T-cell (primary cell): ENCODE data around the gene NT5DC3. TPM values are rescaled to one million over a fixed set of nuclear protein-coding genes. Genes with fewer than 3 reads are reported as not detected.
"Not testable (repeated sequence)": the region's sequence is repeated elsewhere in the genome, so short reads cannot be mapped to it uniquely, and the experiment has no call there.

ENCODE experiments used
- ATAC-seq, 4 experiments: fragments of 200-7000 bp in 3 of 4; fragments of 150-1000 bp in 1 of 4; cut with Tn5 transposase; replicated peaks in 1 of 4; 1 replicate in 3 of 4; 2 replicates in 1 of 4; pipeline ENCODE4 v1.10.0; 2021; ENCODE audit warnings: moderate library complexity in 3 of 4, mild to moderate bottlenecking in 2 of 4, moderate number of reproducible peaks in 1 of 4
- CTCF ChIA-PET, 2 donors: fragments of 300-600 bp; sonication (Branson Sonifier 250); formaldehyde crosslinking; loops; one replicate each; lab custom pipeline; 2022; ENCODE audit warnings: antibody characterized with exemption in 2 of 2; lab: Charles Lee
- POLR2A ChIA-PET, 2 donors: fragments of 300-600 bp; sonication (Branson Sonifier 250); formaldehyde crosslinking; loops; one replicate each; lab custom pipeline; 2022; ENCODE audit warnings: antibody characterized with exemption in 2 of 2; lab: Charles Lee
- DNase-seq, 35 experiments: peaks; one replicate each; pipeline versions ENCODE4 v3.0.0 to v3.0.0-alpha.2; 2013 to 2023
- H3K27ac ChIP-seq: one replicate; pipeline ENCODE4 v1.5.1; 2013; ENCODE audit warnings: low read length
- H3K27me3 ChIP-seq, 2 experiments: replicated peaks in 1 of 2; 1 replicate in 1 of 2; 2 replicates in 1 of 2; pipeline versions ENCODE4 v1.6.1 to v1.7.0; 2013; ENCODE audit warnings: low read length in 1 of 2, mixed read lengths in 1 of 2; ENCODE audit not compliant: control insufficient read depth in 2 of 2, insufficient read depth in 2 of 2; ENCODE audit errors: extremely low read depth in 1 of 2
- H3K36me3 ChIP-seq, 2 donors: 1 replicate in 1 of 2; 2 replicates in 1 of 2; pipeline versions ENCODE4 v1.6.1 to v1.7.0; 2013; ENCODE audit warnings: low read length in 1 of 2; ENCODE audit not compliant: control insufficient read depth in 2 of 2, insufficient read depth in 1 of 2; ENCODE audit errors: extremely low read depth in 1 of 2
- H3K4me1 ChIP-seq, 2 experiments: 1 replicate in 1 of 2; 2 replicates in 1 of 2; pipeline versions ENCODE4 v1.6.1 to v1.7.0; 2013; ENCODE audit warnings: low read length in 2 of 2, mixed read lengths in 1 of 2; ENCODE audit not compliant: insufficient read depth in 2 of 2, control insufficient read depth in 1 of 2; ENCODE audit errors: extremely low read depth in 1 of 2
- H3K4me3 ChIP-seq, 2 donors: 1 replicate in 1 of 2; 2 replicates in 1 of 2; pipeline versions ENCODE4 v1.5.1 to v1.7.0; 2013; ENCODE audit warnings: mild to moderate bottlenecking in 2 of 2, low read length in 1 of 2, moderate library complexity in 1 of 2; ENCODE audit not compliant: control insufficient read depth in 1 of 2; ENCODE audit errors: extremely low read depth in 1 of 2
- H3K9me3 ChIP-seq: 2 replicates; pipeline ENCODE4 v1.7.0; 2013
- H3K27ac Mint-ChIP-seq, 2 donors: one replicate each; pipeline ENCODE4 v1.8.0; 2020 to 2021; ENCODE audit warnings: mild to moderate bottlenecking in 2 of 2, mixed read lengths in 2 of 2
- H3K27me3 Mint-ChIP-seq, 2 donors: one replicate each; pipeline ENCODE4 v1.8.0; 2021 to 2022; ENCODE audit warnings: mixed read lengths in 2 of 2
- H3K36me3 Mint-ChIP-seq: one replicate; pipeline ENCODE4 v1.8.0; 2021; ENCODE audit warnings: mixed read lengths
- H3K4me1 Mint-ChIP-seq, 3 donors: one replicate each; pipeline ENCODE4 v1.8.0; 2020 to 2022; ENCODE audit warnings: mixed read lengths in 3 of 3, mild to moderate bottlenecking in 1 of 3
- H3K4me3 Mint-ChIP-seq, 3 donors: one replicate each; pipeline ENCODE4 v1.8.0; 2020 to 2022; ENCODE audit warnings: mild to moderate bottlenecking in 3 of 3, mixed read lengths in 3 of 3, moderate library complexity in 3 of 3
- H3K9me3 Mint-ChIP-seq, 3 donors: one replicate each; pipeline ENCODE4 v1.8.0; 2020 to 2022; ENCODE audit warnings: mixed read lengths in 3 of 3
- WGBS: methylation state at CpG from one replicate; pipeline ENCODE4 v1.1.5; 2013; ENCODE audit warnings: missing lambda C conversion rate; ENCODE audit not compliant: insufficient coverage; 5-methylcytosine and 5-hydroxymethylcytosine counted together
- total RNA-seq, 35 experiments: library from RNA in 6 of 35; stranded (reverse) in 6 of 35; fragments of 120-200 nt in 1 of 35; gene quantifications; one replicate each; pipeline versions ENCODE4 v1.2.1 to v1.2.4 and lab custom pipeline; 2013 to 2026

Gene NT5DC3
- total RNA-seq, 5 donors from 2014 or later (not counting 1 experiment from before 2014, with no cell fraction given): 4.2 to 7.4 (median 6.3) TPM

GRCh38 chr12:103838254-103838914 is 2.6 kb downstream of the NT5DC3 start:
- H3K4me1 Mint-ChIP-seq: peaks cover 17 to 22% (median 17%) of the 10 kb centered on the region in 3 donors
- Histone ChIP-seq H3K27me3 (peaks cover 0 to 2% of the 10 kb centered on the region in 2 experiments), H3K4me3 (no peak overlapping the region), H3K9me3 (no peaks in the 10 kb centered on the region), H3K4me1 (peaks cover 5 to 17% of the 10 kb centered on the region in 2 experiments), H3K36me3 (no peaks in the 10 kb centered on the region), H3K27ac (no peak overlapping the region)
- no CpG with 5 or more reads among the region's 1 CpG for WGBS
- no peaks in the 10 kb centered on the region for H3K27me3 Mint-ChIP-seq
- no peak overlapping the region for H3K4me3 Mint-ChIP-seq
- ATAC-seq (no peak), DNase-seq (no peak)
- ChIA-PET CTCF (no interaction called here), POLR2A (no interaction called here)
- no peaks in the 10 kb centered on the region for H3K9me3 Mint-ChIP-seq
- no peak overlapping the region for H3K27ac Mint-ChIP-seq
- H3K36me3 Mint-ChIP-seq: peaks cover 7% of the 10 kb centered on the region

- Histone ChIP-seq H3K4me3 (no peak overlapping the region), H3K36me3 (no peaks in the 10 kb centered on the region), H3K27me3 (peaks cover 0 to 2% of the 10 kb centered on the region in 2 experiments), H3K9me3 (no peaks in the 10 kb centered on the region), H3K4me1 (peaks cover 5 to 10% of the 10 kb centered on the region in 2 experiments), H3K27ac (no peak overlapping the region)
- H3K4me1 Mint-ChIP-seq: peaks cover 10 to 29% (median 10%) of the 10 kb centered on the region in 3 donors
- CTCF ChIA-PET: interaction anchor here in 1 of 2 donors (0.5 kb wide), 1 partner anchor 131 kb away, joined by 4 read pairs; no protein-coding TSS in a partner anchor
- H3K4me3 Mint-ChIP-seq: no peak overlapping the region
- peaks cover 7% of the 10 kb centered on the region for H3K36me3 Mint-ChIP-seq
- H3K27me3 Mint-ChIP-seq: no peaks in the 10 kb centered on the region
- H3K27ac Mint-ChIP-seq: no peak overlapping the region
- no peaks in the 10 kb centered on the region for H3K9me3 Mint-ChIP-seq
- POLR2A ChIA-PET: interaction anchor here in 1 of 2 donors (0.6 kb wide), 1 partner anchor 127 kb away, joined by 4 read pairs; no protein-coding TSS in a partner anchor
- ATAC-seq (no peak), DNase-seq (no peak)
- 100% methylated on average over 2 of the region's 5 CpGs for WGBS
Observed at GRCh38 chr12:103836345-103836744, 4.7 kb downstream of the NT5DC3 start.

- peaks cover 10 to 29% (median 10%) of the 10 kb centered on the region in 3 donors for H3K4me1 Mint-ChIP-seq
- not testable (repeated sequence) for H3K27ac Mint-ChIP-seq, H3K9me3 ChIP-seq, H3K36me3 ChIP-seq, H3K4me3 Mint-ChIP-seq, H3K4me3 ChIP-seq, ATAC-seq, H3K4me1 ChIP-seq, H3K27ac ChIP-seq, H3K27me3 Mint-ChIP-seq, H3K9me3 Mint-ChIP-seq, DNase-seq, H3K36me3 Mint-ChIP-seq, H3K27me3 ChIP-seq
- CTCF ChIA-PET: interaction anchor here in 1 of 2 donors (0.5 kb wide), 1 partner anchor 131 kb away, joined by 4 read pairs; no protein-coding TSS in a partner anchor
- POLR2A ChIA-PET: interaction anchor here in 1 of 2 donors (0.6 kb wide), 1 partner anchor 127 kb away, joined by 4 read pairs; no protein-coding TSS in a partner anchor
- WGBS: 100% methylated on average over 3 of the region's 11 CpGs
Observed at GRCh38 chr12:103835747-103836335, 5.2 kb downstream of the NT5DC3 start.

- H3K4me1 ChIP-seq: peaks cover 2% of the 10 kb centered on the region in 2 experiments
- Mint-ChIP-seq H3K27me3 (no peaks in the 10 kb centered on the region), H3K4me3 (no peak overlapping the region), H3K27ac (no peak overlapping the region), H3K9me3 (peaks cover 0 to 5% (median 0%) of the 10 kb centered on the region in 3 donors), H3K36me3 (peaks cover 7% of the 10 kb centered on the region), H3K4me1 (peaks cover 7 to 22% (median 8%) of the 10 kb centered on the region in 3 donors)
- peaks cover 3% of the 10 kb centered on the region for H3K9me3 ChIP-seq
- no peak for DNase-seq
- H3K27me3 ChIP-seq: peaks cover 0 to 2% of the 10 kb centered on the region in 2 experiments
- no peak for ATAC-seq
- ChIA-PET POLR2A (interaction anchor here in 1 of 2 donors (0.6 kb wide), 2 partner anchors 18 to 339 kb away, joined by 3 to 5 read pairs; partner anchors contain the start of gene C12orf42), CTCF (no interaction called here)
- WGBS: 94% methylated on average over 2 of the region's 3 CpGs
- no peaks in the 10 kb centered on the region for H3K36me3 ChIP-seq
- H3K27ac ChIP-seq: no peak overlapping the region
- H3K4me3 ChIP-seq: no peak overlapping the region
Observed at GRCh38 chr12:103834942-103835341, 6.1 kb downstream of the NT5DC3 start.

- no peak overlapping the region for H3K4me3 ChIP-seq
- no peaks in the 10 kb centered on the region for H3K4me1 ChIP-seq
- Mint-ChIP-seq H3K36me3 (peaks cover 7% of the 10 kb centered on the region), H3K4me3 (no peak overlapping the region), H3K9me3 (peaks cover 0 to 5% (median 0%) of the 10 kb centered on the region in 3 donors), H3K27me3 (no peaks in the 10 kb centered on the region), H3K27ac (no peak overlapping the region), H3K4me1 (peaks cover 2 to 13% (median 2%) of the 10 kb centered on the region in 3 donors)
- no peaks in the 10 kb centered on the region for H3K27me3 ChIP-seq
- POLR2A ChIA-PET: no interaction called here
- peaks cover 3% of the 10 kb centered on the region for H3K9me3 ChIP-seq
- no peak for DNase-seq
- no CpG with 5 or more reads among the region's 2 CpGs for WGBS
- CTCF ChIA-PET: no interaction called here
- ATAC-seq: no peak
- no peaks in the 10 kb centered on the region for H3K36me3 ChIP-seq
- no peak overlapping the region for H3K27ac ChIP-seq
Observed at GRCh38 chr12:103833891-103834290, 7.1 kb downstream of the NT5DC3 start.

GRCh38 chr12:103833095-103833775 is 7.8 kb downstream of the NT5DC3 start:
- 100% methylated on average over 1 of the region's 6 CpGs for WGBS
- Histone ChIP-seq H3K27me3 (no peaks in the 10 kb centered on the region), H3K4me1 (no peaks in the 10 kb centered on the region), H3K27ac (no peak overlapping the region), H3K9me3 (peaks cover 3% of the 10 kb centered on the region), H3K36me3 (no peaks in the 10 kb centered on the region), H3K4me3 (no peak overlapping the region)
- ATAC-seq (no peak), DNase-seq (no peak)
- peaks cover 0 to 13% (median 0%) of the 10 kb centered on the region in 3 donors for H3K4me1 Mint-ChIP-seq
- H3K27me3 Mint-ChIP-seq: no peaks in the 10 kb centered on the region
- POLR2A ChIA-PET: no interaction called here
- CTCF ChIA-PET: interaction anchor here (0.6 to 0.7 kb wide), 2 partner anchors 15 to 34 kb away, joined by 4 to 5 read pairs; no protein-coding TSS in a partner anchor
- H3K27ac Mint-ChIP-seq: no peak overlapping the region
- H3K9me3 Mint-ChIP-seq: peaks cover 0 to 5% (median 0%) of the 10 kb centered on the region in 3 donors
- H3K36me3 Mint-ChIP-seq: peaks cover 7% of the 10 kb centered on the region
- H3K4me3 Mint-ChIP-seq: no peak overlapping the region
